Testis (tissue), 2 donors: ENCODE measurements around the gene CMTM8.

Experiments
- POLR2A ChIP-seq: fragments of 450-650 bp; IDR thresholded peaks from one replicate; pipeline ENCODE4 v1.6.1; 2017; ENCODE audit warnings: antibody characterized with exemption, mild to moderate bottlenecking, moderate library complexity
- TF ChIP-seq, protein P1 (sequence below), 3 experiments: fragments of 450-650 bp in 2 of 3; fragments of 200-600 bp in 1 of 3; sonication (generic) in 1 of 3; IDR thresholded peaks; one replicate each; pipeline ENCODE4 v1.5.1; 2016 to 2019; ENCODE audit warnings: antibody characterized with exemption in 3 of 3, mild to moderate bottlenecking in 2 of 3, moderate library complexity in 1 of 3

DNA sequence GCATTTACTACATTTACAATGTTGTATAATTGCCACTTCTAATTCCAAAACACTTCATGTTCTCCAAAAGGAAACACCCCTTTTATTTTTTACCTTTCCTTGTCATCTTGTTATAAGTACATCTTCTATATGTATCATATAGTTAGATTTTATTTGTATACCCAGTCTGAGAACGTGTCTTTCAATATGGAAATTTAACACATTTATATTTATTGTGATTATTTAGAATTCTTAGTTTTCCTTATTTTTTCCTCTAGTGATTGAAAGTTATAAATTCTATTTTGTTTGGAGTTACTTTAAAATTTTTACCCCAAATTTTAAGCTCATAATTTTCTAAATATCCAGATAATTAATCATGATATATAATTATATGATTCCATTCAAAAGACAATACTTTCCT lies 15.8 kb downstream of the CMTM8 start:
- TF ChIP-seq POLR2A, result no peak
- TF ChIP-seq, protein P1, sequence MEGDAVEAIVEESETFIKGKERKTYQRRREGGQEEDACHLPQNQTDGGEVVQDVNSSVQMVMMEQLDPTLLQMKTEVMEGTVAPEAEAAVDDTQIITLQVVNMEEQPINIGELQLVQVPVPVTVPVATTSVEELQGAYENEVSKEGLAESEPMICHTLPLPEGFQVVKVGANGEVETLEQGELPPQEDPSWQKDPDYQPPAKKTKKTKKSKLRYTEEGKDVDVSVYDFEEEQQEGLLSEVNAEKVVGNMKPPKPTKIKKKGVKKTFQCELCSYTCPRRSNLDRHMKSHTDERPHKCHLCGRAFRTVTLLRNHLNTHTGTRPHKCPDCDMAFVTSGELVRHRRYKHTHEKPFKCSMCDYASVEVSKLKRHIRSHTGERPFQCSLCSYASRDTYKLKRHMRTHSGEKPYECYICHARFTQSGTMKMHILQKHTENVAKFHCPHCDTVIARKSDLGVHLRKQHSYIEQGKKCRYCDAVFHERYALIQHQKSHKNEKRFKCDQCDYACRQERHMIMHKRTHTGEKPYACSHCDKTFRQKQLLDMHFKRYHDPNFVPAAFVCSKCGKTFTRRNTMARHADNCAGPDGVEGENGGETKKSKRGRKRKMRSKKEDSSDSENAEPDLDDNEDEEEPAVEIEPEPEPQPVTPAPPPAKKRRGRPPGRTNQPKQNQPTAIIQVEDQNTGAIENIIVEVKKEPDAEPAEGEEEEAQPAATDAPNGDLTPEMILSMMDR (IDR thresholded peaks at IDR 0.05), result no peak
